Keratinocyte (primary cell): ENCODE results near the gene PAX3. TPM values are rescaled to one million over a fixed set of nuclear protein-coding genes. Genes with fewer than 3 reads are reported as not detected.

Experiments
- DNase-seq: peaks from one replicate; pipeline ENCODE4 v3.0.0-alpha.2; 2011; ENCODE audit warnings: low read depth, missing footprints, low spot score
- FAIRE-seq: peaks from 2 replicates; lab custom pipeline; 2011; peaks lifted over from hg19 to GRCh38; lab: Jason Lieb, UNC
- H2AFZ ChIP-seq: 2 replicates; pipeline ENCODE4 v1.6.0; 2012; ENCODE audit warnings: low read length, control low read depth, inconsistent platforms; ENCODE audit not compliant: control insufficient read depth
- H3K27ac ChIP-seq: 2 replicates; pipeline ENCODE4 v1.5.1; 2011; ENCODE audit warnings: low read length; ENCODE audit not compliant: control insufficient read depth, insufficient read depth
- H3K27me3 ChIP-seq: 3 replicates; pipeline ENCODE4 v1.6.0; 2011; ENCODE audit warnings: low read length; ENCODE audit not compliant: control insufficient read depth, insufficient read depth; ENCODE audit errors: extremely low read depth
- H3K36me3 ChIP-seq, 2 experiments: 2 replicates in 1 of 2; 3 replicates in 1 of 2; pipeline ENCODE4 v1.5.1; 2011; ENCODE audit warnings: low read length in 2 of 2, mild to moderate bottlenecking in 1 of 2; ENCODE audit not compliant: control insufficient read depth in 2 of 2, insufficient read depth in 2 of 2; ENCODE audit errors: extremely low read depth in 1 of 2
- H3K4me1 ChIP-seq: 3 replicates; pipeline ENCODE4 v1.5.1; 2011; ENCODE audit warnings: low read length; ENCODE audit not compliant: control insufficient read depth, insufficient read depth; ENCODE audit errors: extremely low read depth
- H3K4me2 ChIP-seq: 3 replicates; pipeline ENCODE4 v1.6.0; 2011; ENCODE audit warnings: low read depth, low read length; ENCODE audit not compliant: control insufficient read depth, insufficient read depth; ENCODE audit errors: extremely low read depth
- H3K4me3 ChIP-seq, 3 experiments: fragments of 200-600 bp in 1 of 3; sonication (generic) in 1 of 3; 2 replicates in 2 of 3; 3 replicates in 1 of 3; pipeline ENCODE4 v1.5.1; 2011 to 2016; ENCODE audit warnings: low read length in 3 of 3, mild to moderate bottlenecking in 3 of 3, control low read depth in 2 of 3, inconsistent platforms in 1 of 3, low read depth in 1 of 3, mixed read lengths in 1 of 3, mixed run types in 1 of 3, moderate library complexity in 1 of 3; ENCODE audit not compliant: control insufficient read depth in 2 of 3, insufficient read depth in 2 of 3; ENCODE audit errors: extremely low read depth in 1 of 3
- H3K79me2 ChIP-seq: 2 replicates; pipeline ENCODE4 v1.6.0; 2012; ENCODE audit warnings: low read length; ENCODE audit not compliant: control insufficient read depth, insufficient read depth
- H3K9ac ChIP-seq: 3 replicates; pipeline ENCODE4 v1.6.0; 2011; ENCODE audit warnings: low read length; ENCODE audit not compliant: control insufficient read depth, insufficient read depth; ENCODE audit errors: extremely low read depth
- H3K9me1 ChIP-seq: 3 replicates; pipeline ENCODE4 v1.6.0; 2011; ENCODE audit warnings: low read length; ENCODE audit not compliant: control insufficient read depth, insufficient read depth; ENCODE audit errors: extremely low read depth
- H3K9me3 ChIP-seq: 2 replicates; pipeline ENCODE4 v1.5.1; 2012; ENCODE audit warnings: low read depth, low read length; ENCODE audit not compliant: control insufficient read depth
- H4K20me1 ChIP-seq: 3 replicates; pipeline ENCODE4 v1.6.0; 2011; ENCODE audit warnings: low read length; ENCODE audit not compliant: control insufficient read depth, insufficient read depth; ENCODE audit errors: extremely low read depth
- EZH2 ChIP-seq: IDR thresholded peaks from one replicate; pipeline ENCODE4 v1.6.1; 2012; ENCODE audit warnings: inconsistent platforms, mild to moderate bottlenecking, low read length, moderate library complexity
- dilution Hi-C: fragments of 300-500 bp; cut with MboI; formaldehyde crosslinking; loops from one replicate; pipeline ENCODE4 v1.7.0; 2020; ENCODE audit warnings: low sequenced_read_pairs; ENCODE audit not compliant: extremely low pct_ligation_motif_present
- polyA plus RNA-seq, 5 experiments: library from polyadenylated mRNA; depleted of rRNA in 3 of 5; stranded (reverse) in 3 of 5; stranded (forward) in 1 of 5; unstranded in 1 of 5; fragments of >200 nt; gene quantifications; 1 replicate in 1 of 5; 2 replicates in 3 of 5; 3 replicates in 1 of 5; pipeline versions ENCODE4 v1.2.1 to v1.2.3, GENCODE V29; 2011 to 2012; ENCODE audit warnings: missing spikeins in 2 of 5, low read depth in 1 of 5, low replicate concordance in 1 of 5
- TF ChIP-seq, protein P1 (sequence below), 3 experiments: IDR thresholded peaks in 1 of 3; conservative IDR thresholded peaks in 1 of 3; optimal IDR thresholded peaks in 1 of 3; 2 replicates in 2 of 3; 3 replicates in 1 of 3; pipeline versions ENCODE3 to v1.5.1; 2011; ENCODE audit warnings: low read length in 3 of 3, mild to moderate bottlenecking in 3 of 3, moderate library complexity in 2 of 3, control low read depth in 1 of 3, inconsistent platforms in 1 of 3; ENCODE audit not compliant: insufficient read depth in 2 of 3; ENCODE audit errors: extremely low read depth in 1 of 3

PAX3 gene
- polyA plus RNA-seq, 1 donor (not counting 4 experiments of a cell fraction or from before 2014, with no cell fraction given), result not detected

DNA sequence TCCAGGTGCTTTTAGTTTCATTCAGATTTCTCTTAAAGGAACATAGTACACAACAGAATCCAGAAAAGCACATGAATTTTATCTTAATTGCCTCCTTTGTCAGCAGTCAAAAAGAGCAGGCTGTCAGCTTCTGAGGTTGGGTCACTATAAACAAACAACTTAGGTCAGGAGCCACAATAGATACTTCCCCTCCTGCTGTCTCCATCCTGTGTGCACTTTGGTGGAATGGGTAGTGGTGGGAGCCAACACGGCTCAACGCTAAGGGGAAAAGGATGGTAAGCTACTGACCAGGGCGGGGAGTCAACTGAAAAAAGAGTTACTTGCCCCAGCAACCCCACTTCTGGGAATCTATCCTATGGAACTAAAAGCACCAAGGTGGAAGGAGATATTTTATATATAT lies 121.9 kb downstream of the PAX3 start:
- no peak overlapping the region for H2AFZ ChIP-seq
- no peak for FAIRE-seq

DNA sequence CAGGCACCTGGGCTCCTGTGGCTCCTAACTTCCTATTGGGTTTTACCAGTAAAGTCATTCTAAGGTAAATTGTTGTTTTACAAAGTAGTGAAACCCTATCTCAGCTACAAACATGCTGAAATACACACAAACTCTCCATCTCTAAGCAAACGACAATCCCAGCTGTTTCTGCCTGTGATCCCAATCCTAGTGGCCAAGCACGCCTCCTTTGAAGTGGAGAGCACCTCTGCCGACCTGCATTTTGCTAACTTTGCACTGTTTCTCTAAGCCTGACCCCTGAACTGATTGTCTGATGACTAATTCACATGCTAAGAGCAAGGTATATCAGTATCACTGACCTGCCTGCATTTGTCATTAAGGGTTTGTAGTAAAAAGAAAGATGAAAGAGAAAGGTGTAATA lies 124.3 kb downstream of the PAX3 start:
- dilution Hi-C loops, result no loop called here
- Histone ChIP-seq H3K4me3 (no peak overlapping the region), H3K9me1 (no peaks in the 10 kb centered on the region), H3K9me3 (no peaks in the 10 kb centered on the region), H3K27me3 (no peaks in the 10 kb centered on the region), H3K4me1 (no peaks in the 10 kb centered on the region), H4K20me1 (no peaks in the 10 kb centered on the region), H3K9ac (no peak overlapping the region), H3K4me2 (no peak overlapping the region), H3K27ac (no peak overlapping the region), H3K79me2 (no peaks in the 10 kb centered on the region), H2AFZ (no peak overlapping the region), H3K36me3 (no peaks in the 10 kb centered on the region)
- TF ChIP-seq EZH2, result no peak
- TF ChIP-seq, protein P1, sequence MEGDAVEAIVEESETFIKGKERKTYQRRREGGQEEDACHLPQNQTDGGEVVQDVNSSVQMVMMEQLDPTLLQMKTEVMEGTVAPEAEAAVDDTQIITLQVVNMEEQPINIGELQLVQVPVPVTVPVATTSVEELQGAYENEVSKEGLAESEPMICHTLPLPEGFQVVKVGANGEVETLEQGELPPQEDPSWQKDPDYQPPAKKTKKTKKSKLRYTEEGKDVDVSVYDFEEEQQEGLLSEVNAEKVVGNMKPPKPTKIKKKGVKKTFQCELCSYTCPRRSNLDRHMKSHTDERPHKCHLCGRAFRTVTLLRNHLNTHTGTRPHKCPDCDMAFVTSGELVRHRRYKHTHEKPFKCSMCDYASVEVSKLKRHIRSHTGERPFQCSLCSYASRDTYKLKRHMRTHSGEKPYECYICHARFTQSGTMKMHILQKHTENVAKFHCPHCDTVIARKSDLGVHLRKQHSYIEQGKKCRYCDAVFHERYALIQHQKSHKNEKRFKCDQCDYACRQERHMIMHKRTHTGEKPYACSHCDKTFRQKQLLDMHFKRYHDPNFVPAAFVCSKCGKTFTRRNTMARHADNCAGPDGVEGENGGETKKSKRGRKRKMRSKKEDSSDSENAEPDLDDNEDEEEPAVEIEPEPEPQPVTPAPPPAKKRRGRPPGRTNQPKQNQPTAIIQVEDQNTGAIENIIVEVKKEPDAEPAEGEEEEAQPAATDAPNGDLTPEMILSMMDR (optimal IDR thresholded peaks at IDR 0.05 in 1 of 3, IDR thresholded peaks at IDR 0.05 in 1 of 3, conservative IDR thresholded peaks at IDR 0.05 in 1 of 3; ENCODE audit: extremely low read depth in 1 of 3, insufficient read depth in 2 of 3, low read length in 3 of 3), result no peak
- FAIRE-seq (no peak), DNase-seq (no peak)

More for the DNA sequence above, 121.9 kb downstream of the PAX3 start:
- Histone ChIP-seq H3K4me2 (no peak overlapping the region), H3K27ac (no peak overlapping the region), H3K9me1 (no peaks in the 10 kb centered on the region), H4K20me1 (no peaks in the 10 kb centered on the region), H3K9ac (no peak overlapping the region), H3K27me3 (no peaks in the 10 kb centered on the region), H3K4me3 (no peak overlapping the region), H3K4me1 (no peaks in the 10 kb centered on the region), H3K79me2 (no peaks in the 10 kb centered on the region), H3K9me3 (no peaks in the 10 kb centered on the region), H3K36me3 (no peaks in the 10 kb centered on the region)
- no peak for DNase-seq
- dilution Hi-C loops, result no loop called here
- TF ChIP-seq, protein P1 (optimal IDR thresholded peaks at IDR 0.05 in 1 of 3, IDR thresholded peaks at IDR 0.05 in 1 of 3, conservative IDR thresholded peaks at IDR 0.05 in 1 of 3; ENCODE audit: extremely low read depth in 1 of 3, insufficient read depth in 2 of 3, low read length in 3 of 3), result no peak
- no peak for TF ChIP-seq EZH2
